Smooth muscle cell of the pulmonary artery (primary cell): ENCODE measurements around the gene CELF6. TPM values are rescaled to one million over a fixed set of nuclear protein-coding genes. Genes with fewer than 3 reads are reported as not detected.

Source experiments
- total RNA-seq: library from RNA; depleted of rRNA; stranded (reverse); fragments of >200 nt; gene quantifications from 2 replicates; pipeline ENCODE4 v1.2.3, GENCODE V29; 2014

Gene CELF6
- total RNA-seq = 0.07 and 0.23 TPM in 2 replicates

DNA sequence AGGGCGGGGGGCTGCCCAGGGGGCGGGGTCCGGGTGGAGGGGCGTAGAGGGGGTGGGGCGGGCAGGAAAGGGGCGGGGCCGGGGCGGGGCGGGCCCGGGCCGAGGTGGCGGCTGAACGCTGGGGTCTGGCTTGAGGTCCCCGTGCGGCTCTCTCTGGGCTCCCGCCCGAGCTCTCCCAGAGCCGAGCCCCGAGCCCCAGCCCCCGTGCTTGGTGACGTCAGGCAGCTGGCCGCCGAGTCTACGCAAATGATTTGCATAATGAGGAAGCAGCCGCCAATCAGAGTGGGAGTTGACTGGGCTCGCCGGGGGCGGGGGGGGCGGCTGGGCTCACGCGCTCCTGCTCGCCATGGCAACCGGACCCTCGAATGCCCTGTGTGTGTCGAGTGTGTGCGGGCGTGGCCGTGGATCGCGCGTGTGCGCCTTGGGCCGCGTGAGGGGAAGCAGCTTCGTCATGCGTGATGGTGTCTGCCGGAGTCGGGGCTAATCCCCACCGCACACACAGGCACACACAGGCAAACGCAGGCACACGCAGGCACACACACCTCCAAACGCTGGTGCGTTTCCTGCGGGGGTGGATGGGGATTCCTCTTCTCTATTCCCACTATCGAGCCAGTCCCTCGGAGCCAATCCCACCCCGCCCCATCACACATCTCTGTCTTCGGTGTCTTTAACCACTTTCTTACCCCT lies at the start of gene CELF6:
Gene CELF6 (minus strand): TSS at position 173 of the 687 bp plus-strand sequence. CDS start 283 bp downstream, outside the sequence.

DNA sequence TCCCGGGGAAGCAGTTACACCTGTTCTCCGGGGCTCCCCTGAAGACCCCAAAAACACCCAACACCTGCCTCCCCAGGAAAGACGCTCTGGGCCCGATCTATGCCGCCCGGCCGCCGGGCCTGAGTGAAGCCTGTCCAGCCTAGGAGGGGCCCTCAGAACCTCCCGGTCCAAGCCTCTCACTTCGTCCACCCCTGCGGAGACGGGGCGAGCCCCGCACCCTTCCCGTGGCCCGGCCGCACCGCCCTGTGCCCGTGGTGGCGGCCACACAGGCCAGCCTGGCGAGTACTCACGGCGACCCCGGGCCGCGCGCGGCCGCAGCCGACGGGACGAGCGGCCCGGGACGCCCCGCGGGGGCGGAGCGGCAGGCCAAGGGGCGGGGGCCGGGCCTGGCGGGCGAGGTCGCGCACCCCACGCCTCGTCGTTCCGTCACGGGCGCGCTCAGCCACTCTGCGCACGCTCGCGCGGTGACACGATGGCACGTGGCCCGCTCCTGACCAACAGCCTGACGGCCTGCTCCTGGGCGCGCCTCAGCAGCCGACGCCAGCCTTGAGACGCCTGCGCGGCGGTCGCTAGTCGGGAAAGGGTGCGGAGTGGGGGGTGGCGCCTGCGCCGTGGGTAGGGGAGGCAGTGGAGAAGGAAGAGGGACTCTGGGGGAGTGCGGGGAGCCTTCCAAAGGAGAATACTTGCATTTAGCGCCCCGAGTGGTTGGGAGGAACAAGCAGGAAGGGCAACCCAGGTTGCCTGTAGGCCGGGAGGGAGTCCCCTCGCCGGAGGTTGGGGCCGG lies 47.6 kb downstream of the CELF6 start, which contains the start of gene PARP6:
Gene PARP6 (minus strand): TSS at position 342 of the 784 bp plus-strand sequence. CDS start 5,077 bp downstream, outside the sequence.

Other genes starting within 250 kb of the CELF6 start
- gene MYO9A, start 202.0 kb downstream of the CELF6 start, total RNA-seq = 38.1 and 51.7 TPM in 2 replicates
- 1.9 and 2.3 TPM in 2 replicates for gene SENP8, start 201.8 kb downstream of the CELF6 start, total RNA-seq
- 0.33 and 0.46 TPM in 2 replicates for gene GRAMD2A, start 122.4 kb downstream of the CELF6 start, total RNA-seq
- 2,365 and 3,290 TPM in 2 replicates for gene PKM, start 89.0 kb downstream of the CELF6 start, total RNA-seq
- gene PARP6, start 47.6 kb downstream of the CELF6 start, total RNA-seq = 19.8 and 34.6 TPM in 2 replicates
- 126 and 144 TPM in 2 replicates for gene HEXA, start 55.9 kb upstream of the CELF6 start, total RNA-seq
- gene TMEM202, start 78.1 kb upstream of the CELF6 start, total RNA-seq = not detected in 2 replicates
- 72.7 and 81.4 TPM in 2 replicates for gene ARIH1, start 154.2 kb upstream of the CELF6 start, total RNA-seq